Keratinocyte (primary cell): ENCODE measurements around the gene ZNF511.

ENCODE experiments used
- CTCF ChIP-seq, 3 experiments: IDR thresholded peaks in 1 of 3; conservative IDR thresholded peaks in 1 of 3; optimal IDR thresholded peaks in 1 of 3; 2 replicates in 2 of 3; 3 replicates in 1 of 3; pipeline versions ENCODE3 to v1.5.1; 2011; ENCODE audit warnings: low read length in 3 of 3, mild to moderate bottlenecking in 3 of 3, moderate library complexity in 2 of 3, control low read depth in 1 of 3, inconsistent platforms in 1 of 3; ENCODE audit not compliant: insufficient read depth in 2 of 3; ENCODE audit errors: extremely low read depth in 1 of 3
- EZH2 ChIP-seq: IDR thresholded peaks from one replicate; pipeline ENCODE4 v1.6.1; 2012; ENCODE audit warnings: inconsistent platforms, mild to moderate bottlenecking, low read length, moderate library complexity

DNA sequence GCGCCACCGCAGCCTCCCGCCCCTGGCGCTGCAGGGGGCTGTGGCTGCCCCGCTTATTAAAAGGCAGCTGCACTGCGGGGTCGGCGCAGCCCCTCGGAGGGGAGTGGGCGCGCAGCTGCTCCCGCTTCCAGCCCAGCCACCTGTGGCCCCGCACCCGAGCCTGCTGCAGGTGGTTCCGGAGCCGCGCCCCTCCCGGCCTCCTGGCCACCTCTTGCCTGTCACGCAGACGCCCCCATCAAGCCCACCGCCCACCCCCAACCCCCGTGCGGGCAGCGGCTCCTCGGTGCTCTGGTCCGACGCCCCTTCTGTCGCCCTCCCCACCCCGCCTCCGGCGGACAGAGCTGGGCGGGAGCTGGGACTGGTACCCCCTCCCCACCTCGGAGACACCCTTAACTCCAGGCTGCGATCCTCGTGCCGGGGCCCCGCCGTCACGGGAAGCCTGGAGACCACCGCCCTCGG lies 27.4 kb downstream of the ZNF511 start:
- TF ChIP-seq CTCF (optimal IDR thresholded peaks at IDR 0.05 in 1 of 3, IDR thresholded peaks at IDR 0.05 in 1 of 3, conservative IDR thresholded peaks at IDR 0.05 in 1 of 3; ENCODE audit: extremely low read depth in 1 of 3, insufficient read depth in 2 of 3, low read length in 3 of 3), result no peak
- TF ChIP-seq EZH2, result no peak
